Upper lobe of left lung (tissue), 4 donors: Measurements from ENCODE around the gene RGN.

Experiments
- CTCF ChIP-seq, 6 experiments: fragments of 450-650 bp in 4 of 6; fragments of 200-600 bp in 2 of 6; sonication (generic) in 2 of 6; IDR thresholded peaks; one replicate each; pipeline ENCODE4 v1.5.1; 2016 to 2019; ENCODE audit warnings: antibody characterized with exemption in 6 of 6
- EP300 ChIP-seq, 4 donors: sonication (generic); formaldehyde crosslinking; IDR thresholded peaks; one replicate each; pipeline ENCODE4 v1.5.1; 2017; ENCODE audit warnings: antibody characterized with exemption in 4 of 4, control low read depth in 2 of 4

DNA sequence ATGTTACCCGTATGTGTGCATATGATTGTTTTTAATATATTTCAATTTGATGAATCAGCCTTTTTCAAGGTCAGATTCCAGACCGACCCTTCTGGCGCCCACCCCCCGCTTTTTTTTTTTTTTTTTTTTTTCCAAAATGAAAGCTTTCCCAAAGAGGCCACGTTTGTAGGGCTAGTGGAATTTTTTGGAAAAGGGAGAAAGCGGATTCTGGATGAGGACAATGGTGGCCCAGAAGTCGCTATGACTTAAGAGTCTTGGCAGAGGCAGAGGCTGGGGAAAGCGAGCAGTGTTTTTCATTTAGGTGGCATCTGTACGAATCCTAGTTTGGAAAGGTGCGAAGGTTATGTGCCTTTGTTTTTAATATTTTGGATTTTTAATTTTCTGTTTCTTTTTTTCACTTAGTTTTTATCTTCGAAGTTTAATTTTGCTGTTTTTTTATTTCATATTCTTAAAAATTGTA, 51.7 kb downstream of the RGN start:
- TF ChIP-seq CTCF (IDR thresholded peaks at IDR 0.05): no peak
- no peak for TF ChIP-seq EP300 (IDR thresholded peaks at IDR 0.05)
